Tibial nerve (tissue), 4 donors: ENCODE data around the gene LMO7.

Experiments used
- EP300 ChIP-seq, 2 donors: sonication (generic); formaldehyde crosslinking; IDR thresholded peaks; one replicate each; pipeline ENCODE4 v1.6.1; 2017; ENCODE audit warnings: antibody characterized with exemption in 2 of 2, mild to moderate bottlenecking in 1 of 2
- POLR2A ChIP-seq, 2 donors: fragments of 450-650 bp; IDR thresholded peaks; one replicate each; pipeline ENCODE4 v1.6.1; 2017; ENCODE audit warnings: antibody characterized with exemption in 2 of 2, mild to moderate bottlenecking in 2 of 2, moderate library complexity in 2 of 2
- TF ChIP-seq, protein P1 (sequence below), 5 experiments: fragments of 200-600 bp in 3 of 5; fragments of 450-650 bp in 2 of 5; sonication (generic) in 3 of 5; IDR thresholded peaks; one replicate each; pipeline ENCODE4 v1.5.1; 2016 to 2019; ENCODE audit warnings: antibody characterized with exemption in 5 of 5, mild to moderate bottlenecking in 3 of 5, moderate library complexity in 2 of 5

GRCh38 chr13:75830842-75831241 lies 194.7 kb downstream of the LMO7 start:
- TF ChIP-seq, protein P1, sequence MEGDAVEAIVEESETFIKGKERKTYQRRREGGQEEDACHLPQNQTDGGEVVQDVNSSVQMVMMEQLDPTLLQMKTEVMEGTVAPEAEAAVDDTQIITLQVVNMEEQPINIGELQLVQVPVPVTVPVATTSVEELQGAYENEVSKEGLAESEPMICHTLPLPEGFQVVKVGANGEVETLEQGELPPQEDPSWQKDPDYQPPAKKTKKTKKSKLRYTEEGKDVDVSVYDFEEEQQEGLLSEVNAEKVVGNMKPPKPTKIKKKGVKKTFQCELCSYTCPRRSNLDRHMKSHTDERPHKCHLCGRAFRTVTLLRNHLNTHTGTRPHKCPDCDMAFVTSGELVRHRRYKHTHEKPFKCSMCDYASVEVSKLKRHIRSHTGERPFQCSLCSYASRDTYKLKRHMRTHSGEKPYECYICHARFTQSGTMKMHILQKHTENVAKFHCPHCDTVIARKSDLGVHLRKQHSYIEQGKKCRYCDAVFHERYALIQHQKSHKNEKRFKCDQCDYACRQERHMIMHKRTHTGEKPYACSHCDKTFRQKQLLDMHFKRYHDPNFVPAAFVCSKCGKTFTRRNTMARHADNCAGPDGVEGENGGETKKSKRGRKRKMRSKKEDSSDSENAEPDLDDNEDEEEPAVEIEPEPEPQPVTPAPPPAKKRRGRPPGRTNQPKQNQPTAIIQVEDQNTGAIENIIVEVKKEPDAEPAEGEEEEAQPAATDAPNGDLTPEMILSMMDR (IDR thresholded peaks at IDR 0.05), result no peak
- TF ChIP-seq POLR2A (IDR thresholded peaks at IDR 0.05) (no peak), EP300 (IDR thresholded peaks at IDR 0.05) (no peak)
